T follicular helper cell (primary cell): ENCODE results near the gene ASPSCR1.

Source experiments
- DNase-seq: peaks from one replicate; pipeline ENCODE4 v3.0.0-alpha.2; 2020; ENCODE audit warnings: low read depth

ASPSCR1 gene

GRCh38 chr17:82055965-82056728, 78.7 kb downstream of the ASPSCR1 start:
- no peak for DNase-seq

DNA sequence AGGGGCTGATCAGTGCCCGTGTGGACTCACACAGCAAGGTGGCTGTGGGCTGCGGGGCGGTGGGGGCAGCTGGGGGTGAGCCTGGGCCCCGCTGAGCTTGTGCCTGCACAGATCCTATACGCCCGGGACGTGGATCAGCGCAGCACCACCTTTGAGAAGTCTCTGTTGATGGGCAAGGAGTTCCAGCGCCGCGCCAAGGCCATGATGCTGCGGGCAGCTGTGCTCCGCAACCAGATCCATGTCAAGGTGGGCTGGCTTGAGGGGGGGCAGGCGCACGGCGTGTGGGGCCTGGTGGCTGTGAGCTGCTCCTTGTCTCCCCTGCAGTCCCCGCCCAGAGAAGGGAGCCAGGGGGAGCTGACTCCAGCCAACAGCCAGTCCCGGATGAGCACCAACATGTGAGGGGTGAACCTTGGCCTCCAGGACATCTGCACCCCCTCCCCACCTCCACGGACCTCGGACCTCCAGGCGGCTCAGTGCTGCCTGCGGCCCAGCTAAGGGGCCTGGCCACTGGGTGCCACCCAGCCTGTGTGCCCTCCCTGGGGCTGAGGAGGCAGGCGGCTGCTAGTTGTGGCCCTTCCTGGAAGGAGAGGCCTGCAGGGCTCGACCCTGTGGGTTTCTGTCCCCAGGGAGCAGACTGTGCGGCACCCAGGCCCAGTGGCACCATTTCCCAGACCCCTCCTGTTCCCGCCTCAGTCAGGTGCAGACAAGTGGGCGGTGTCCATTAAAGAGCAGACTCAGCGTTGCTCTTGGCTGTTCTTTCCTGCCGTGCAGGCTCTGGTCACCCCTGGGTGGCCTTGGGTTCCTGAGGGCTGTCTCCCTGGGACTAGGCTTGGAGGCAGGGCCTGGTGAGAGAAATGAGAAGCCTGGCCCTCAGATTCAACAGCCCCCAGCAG, 79.5 kb downstream of the ASPSCR1 start:
- no peak for DNase-seq

GRCh38 chr17:82058230-82058854, 80.9 kb downstream of the ASPSCR1 start:
- no peak for DNase-seq

GRCh38 chr17:82058855-82059249, 81.4 kb downstream of the ASPSCR1 start:
- no peak for DNase-seq

DNA sequence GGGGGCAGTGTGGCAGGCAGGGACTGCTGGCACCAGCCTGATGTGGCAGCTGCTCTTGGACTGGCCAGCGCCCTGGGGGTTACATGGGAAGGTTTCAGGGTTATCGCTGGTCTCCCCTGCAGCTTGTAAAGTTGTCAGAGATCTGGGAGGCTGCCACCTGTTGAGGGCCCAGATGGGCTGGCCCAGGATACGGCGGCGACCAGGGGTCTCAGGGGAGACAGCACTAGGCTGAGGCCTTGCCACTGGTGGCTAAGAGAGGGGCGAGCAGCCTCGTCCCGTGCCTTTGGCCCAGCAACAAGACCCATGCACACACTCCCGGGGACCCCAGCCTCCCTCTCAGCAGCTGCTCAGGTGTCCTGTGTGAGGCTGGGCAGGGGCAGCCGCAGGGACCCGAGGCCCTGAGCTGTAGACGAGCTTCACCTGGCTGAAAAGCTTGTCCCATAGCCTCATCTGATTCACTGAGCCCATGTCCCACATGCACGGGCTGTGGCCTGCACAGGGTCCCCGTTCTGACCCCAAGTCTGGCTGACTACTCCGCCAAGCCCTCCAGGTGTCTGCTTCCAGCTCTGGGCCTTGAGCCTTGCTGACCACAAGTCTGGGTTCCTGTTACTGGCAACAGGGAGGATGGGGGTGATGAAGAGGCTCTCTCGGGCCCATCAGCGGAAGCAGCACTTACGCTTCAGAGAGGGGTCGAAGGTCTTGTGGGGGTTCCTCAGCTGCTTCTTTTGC, 82.0 kb downstream of the ASPSCR1 start:
- DNase-seq, result no peak

GRCh38 chr17:82060001-82060380, 82.6 kb downstream of the ASPSCR1 start:
- no peak for DNase-seq

- no peak for DNase-seq
Measured at GRCh38 chr17:82060614-82061013, 83.2 kb downstream of the ASPSCR1 start.

DNA sequence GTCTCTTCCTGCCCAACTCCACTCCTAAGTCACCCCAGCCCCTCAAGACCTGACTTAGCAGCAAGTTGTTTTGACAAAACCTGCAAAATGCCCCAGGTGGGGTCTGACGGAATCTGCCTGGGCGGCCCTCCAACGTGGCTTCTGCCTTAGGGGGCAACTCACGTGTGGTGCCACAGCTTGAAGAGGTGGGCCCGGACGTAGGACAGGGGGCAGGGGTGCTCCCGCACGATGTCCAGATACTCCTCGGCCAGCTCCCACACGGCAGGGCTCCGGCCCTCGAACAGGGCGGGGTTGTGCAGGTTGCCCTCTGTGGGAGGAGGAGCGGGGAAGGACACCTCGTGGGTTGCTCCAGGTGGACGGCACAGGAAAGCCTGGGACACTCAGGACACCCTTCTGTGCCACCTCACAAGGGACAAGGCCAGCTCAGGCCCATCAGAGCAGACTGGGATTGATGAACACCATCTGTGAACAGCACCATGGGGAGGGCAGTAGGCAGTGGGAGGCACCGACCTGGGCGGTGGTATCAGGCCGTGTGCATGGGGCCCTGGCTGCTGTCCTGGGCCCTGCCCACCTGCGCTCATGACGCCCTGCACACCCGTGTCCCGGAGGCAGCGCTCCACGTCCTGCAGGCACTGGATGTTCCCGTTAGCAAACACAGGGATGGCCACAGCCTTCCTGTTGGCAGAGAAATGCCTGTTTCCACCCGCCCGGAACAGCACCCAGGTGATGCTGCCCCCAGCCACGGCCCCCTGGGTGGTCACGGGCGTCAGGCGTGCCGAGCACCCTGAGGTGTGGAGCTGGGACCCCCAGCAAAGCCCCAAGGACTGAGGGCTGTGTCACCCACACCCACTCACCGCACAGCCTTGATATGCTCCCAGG, 83.9 kb downstream of the ASPSCR1 start:
- DNase-seq, result no peak

DNA sequence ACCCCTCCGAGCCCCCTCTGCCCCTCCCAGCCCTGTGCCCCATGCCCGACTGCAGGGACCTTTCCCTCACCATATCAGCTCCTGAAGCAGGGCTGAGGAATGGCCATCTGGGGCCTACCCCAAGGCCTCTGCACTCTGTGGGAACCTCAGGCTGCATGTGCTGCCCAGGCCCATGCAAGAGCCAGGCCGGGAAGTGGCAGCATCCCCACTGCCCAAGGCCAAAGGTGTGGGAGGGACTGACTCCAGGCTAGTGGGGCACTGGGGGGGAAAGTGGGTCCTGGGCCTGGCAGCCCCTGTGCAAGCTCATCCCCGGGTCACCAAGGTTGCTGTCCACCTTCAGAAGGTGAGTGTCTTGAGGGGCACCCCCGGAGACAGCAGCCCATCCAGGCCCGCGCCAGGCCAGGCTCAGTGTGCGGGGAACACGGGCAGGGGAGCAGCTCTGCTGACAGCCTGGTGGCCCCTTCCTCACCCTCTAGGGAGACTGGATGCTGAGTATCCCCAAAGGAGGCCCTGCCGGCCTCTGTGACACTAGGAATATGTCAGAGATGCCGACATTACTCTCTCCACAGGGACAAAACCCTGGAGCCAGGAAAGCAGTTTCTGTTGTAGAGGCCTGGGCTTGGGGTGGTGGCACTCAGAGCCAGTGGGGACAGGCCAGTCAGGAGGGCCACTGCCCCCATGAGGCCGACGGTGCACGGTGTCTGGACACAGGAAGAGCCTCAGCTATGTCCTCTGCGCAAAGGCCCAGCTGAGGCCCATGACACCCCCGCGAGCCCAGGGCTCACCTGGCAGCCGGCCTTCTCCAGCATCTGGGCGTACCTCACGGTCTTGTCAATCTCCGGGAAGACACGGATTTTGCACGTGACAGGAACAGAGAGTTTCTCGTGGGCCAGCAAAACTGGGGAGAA, 84.9 kb downstream of the ASPSCR1 start:
- DNase-seq, result no peak

GRCh38 chr17:82062984-82063368, 85.5 kb downstream of the ASPSCR1 start:
- no peak for DNase-seq

DNA sequence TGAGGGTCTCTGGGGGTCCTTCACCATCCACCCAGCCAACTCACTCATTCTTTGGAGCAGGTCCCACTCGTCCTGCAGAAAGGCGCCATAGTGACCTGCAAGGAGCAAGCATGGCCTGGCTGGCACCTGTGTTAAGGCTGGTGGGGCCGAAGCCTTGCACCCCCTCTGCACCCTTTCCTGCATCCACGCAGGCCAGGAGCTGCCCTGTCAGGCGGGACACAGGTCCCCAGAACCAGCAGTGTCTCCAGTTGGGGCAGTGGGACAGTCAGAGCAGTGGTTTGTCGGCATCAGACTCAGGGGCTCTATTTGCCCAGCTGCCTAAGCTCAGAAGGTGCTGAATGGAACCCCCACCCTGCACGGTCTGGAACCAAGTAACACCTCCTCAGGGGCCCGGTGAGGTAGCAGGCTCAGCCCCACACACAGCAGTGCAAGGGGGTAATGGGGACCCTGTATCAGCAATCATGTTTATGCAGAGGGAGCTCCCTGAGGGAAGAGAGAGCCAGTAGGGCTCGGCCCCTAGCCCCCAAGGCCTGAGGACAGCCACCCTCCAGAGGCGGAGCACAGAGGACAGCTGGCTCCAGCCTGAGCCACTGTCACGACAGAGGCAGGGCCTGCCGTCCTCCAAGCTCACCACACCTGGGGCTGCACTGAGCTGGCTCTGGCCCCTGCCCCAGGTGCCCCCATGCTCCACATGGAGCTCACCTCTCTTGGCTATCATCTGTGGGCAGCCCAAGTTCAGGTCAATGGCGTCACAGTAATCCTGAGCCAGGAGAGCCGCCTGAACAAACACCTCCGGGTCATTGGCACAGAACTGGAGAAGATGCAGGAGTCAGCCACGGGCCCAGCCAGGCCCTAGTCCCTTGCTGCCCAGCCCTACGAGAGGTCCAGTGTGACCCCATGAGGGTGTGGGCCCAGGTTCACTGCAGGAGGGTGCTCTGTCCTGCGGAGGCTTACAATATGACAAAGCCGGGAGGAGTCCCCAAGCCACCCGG, 86.3 kb downstream of the ASPSCR1 start:
- DNase-seq, result no peak

DNA sequence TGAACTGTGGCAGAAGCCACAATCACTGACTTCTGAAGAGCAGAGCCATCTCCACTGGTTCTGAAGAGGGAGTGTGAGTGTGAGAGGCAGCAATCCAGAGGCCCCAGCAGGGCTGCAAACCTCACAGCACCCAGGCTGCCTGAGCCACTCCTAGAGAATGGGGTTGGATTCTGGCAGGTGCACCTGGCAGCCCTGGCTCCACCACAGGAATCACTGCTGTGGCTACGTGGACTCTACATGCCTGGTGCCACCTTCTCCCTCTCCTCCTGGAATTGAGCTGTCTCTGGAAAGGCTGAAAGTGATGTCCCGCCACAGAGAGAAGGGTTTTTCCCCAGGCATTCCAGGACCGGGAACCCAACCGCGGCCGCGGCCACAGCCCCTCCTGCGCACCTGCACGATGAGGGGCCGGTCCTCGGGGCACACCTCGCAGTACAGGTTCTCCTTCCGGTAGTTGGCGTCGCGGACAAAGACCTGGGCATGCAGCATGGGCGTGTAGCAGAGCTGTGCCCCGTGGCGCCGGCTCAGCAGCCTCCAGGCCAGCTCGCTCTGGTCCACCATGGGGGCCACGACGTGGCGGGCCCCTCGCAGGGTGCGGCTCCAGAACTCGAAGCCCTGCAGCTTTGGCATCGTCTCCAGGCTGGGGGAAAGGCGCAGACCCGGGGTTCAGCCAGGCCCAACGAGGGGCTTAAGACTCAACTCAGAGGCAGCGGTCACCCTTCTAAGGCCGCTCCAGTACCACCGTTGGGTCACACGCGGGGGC, 87.2 kb downstream of the ASPSCR1 start:
- no peak for DNase-seq

- no peak for DNase-seq
Measured at GRCh38 chr17:82065193-82065637, 87.8 kb downstream of the ASPSCR1 start.

DNA sequence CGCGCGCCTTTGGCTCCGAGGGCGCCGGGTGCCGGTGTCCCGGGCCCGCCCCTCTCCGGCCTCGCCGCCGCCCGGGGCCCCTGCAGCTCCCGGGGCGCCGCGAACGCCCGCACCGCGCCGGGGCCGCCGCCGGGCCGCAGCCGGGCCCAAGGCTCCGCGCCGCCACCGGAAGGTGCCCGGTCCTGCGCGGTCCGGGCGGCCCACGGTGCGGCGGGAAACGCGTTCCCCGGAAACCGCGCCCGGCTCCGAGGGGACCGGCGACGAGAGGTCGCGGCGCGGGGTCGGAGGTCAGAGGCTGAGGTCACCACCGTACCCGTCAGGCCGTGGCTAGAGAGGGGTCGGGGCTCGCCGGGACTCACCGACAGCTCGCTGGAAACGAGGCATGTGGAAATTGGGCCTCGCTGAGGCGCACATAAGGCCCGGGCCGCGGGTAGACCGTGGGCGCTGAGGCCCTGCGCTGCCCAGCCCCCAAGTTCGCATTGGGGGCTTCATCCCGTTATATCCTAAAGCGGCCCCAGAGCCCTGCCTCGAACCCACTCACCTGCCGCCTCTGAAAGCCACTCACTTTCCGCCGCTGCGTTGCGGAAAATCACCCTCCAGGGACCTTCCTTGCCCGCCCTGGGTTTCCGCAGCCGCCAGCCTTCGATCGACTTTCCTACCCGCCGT, 88.3 kb downstream of the ASPSCR1 start, which contains the start of gene DUS1L:
Gene DUS1L (minus strand): TSS at position 167 of the 666 bp plus-strand sequence. CDS start 745 bp downstream, outside the sequence.
- DNase-seq, result peak; percentile 58
